Lower leg skin (tissue), 4 donors: Measurements from ENCODE around the gene NSD1. TPM values are rescaled to one million over a fixed set of nuclear protein-coding genes. Genes with fewer than 3 reads are reported as not detected.

Source experiments
- DNase-seq, 2 donors: peaks; one replicate each; pipeline ENCODE4 v3.0.0-alpha.2; 2019; ENCODE audit warnings: low spot score in 2 of 2
- H3K4me3 ChIP-seq: fragments of 200-600 bp; sonication (generic); 2 replicates; pipeline ENCODE4 v1.5.1; 2017; ENCODE audit warnings: mild to moderate bottlenecking, low read depth; ENCODE audit not compliant: poor library complexity, severe bottlenecking
- CTCF ChIP-seq, 3 donors: fragments of 450-650 bp; IDR thresholded peaks; one replicate each; pipeline ENCODE4 v1.5.1; 2016; ENCODE audit warnings: antibody characterized with exemption in 3 of 3, mild to moderate bottlenecking in 3 of 3, moderate library complexity in 2 of 3
- POLR2A ChIP-seq, 2 donors: fragments of 450-650 bp; IDR thresholded peaks; one replicate each; pipeline ENCODE4 v1.6.1; 2016 to 2017; ENCODE audit warnings: antibody characterized with exemption in 2 of 2, mild to moderate bottlenecking in 1 of 2, moderate library complexity in 1 of 2
- WGBS, 2 donors: methylation state at CpG; one replicate each; pipeline ENCODE4 v1.1.5; 2018; 5-methylcytosine and 5-hydroxymethylcytosine counted together
- intact Hi-C: fragments of 100-400 bp; cut with DNase I; formaldehyde crosslinking; loops from one replicate; pipeline ENCODE4 v1.15.0; 2023; ENCODE audit warnings: low total_unique reads
- total RNA-seq, 4 donors: library from RNA; depleted of rRNA; stranded (reverse); fragments of >200 nt; gene quantifications; one replicate each; pipeline ENCODE4 v1.1.0, GENCODE V29; 2016

The NSD1 gene
- total RNA-seq, 4 donors from 2014 or later, result 25.1 to 36.8 (median 34.2) TPM

- 94% methylated on average over 13 to 14 of the region's 14 CpGs for WGBS, 2 donors
- DNase-seq, result no peak
- no peak overlapping the region for H3K4me3 ChIP-seq
- TF ChIP-seq CTCF (IDR thresholded peaks at IDR 0.05), result no peak
- no peak for TF ChIP-seq POLR2A (IDR thresholded peaks at IDR 0.05)
- intact Hi-C loops, result loop anchor here (10.0 kb wide), 1 partner anchor 135 kb away; no protein-coding TSS in a partner anchor
Measured at GRCh38 chr5:177319913-177320588, 186.5 kb downstream of the NSD1 start.

- no peak overlapping the region for H3K4me3 ChIP-seq
- no peak for TF ChIP-seq CTCF (IDR thresholded peaks at IDR 0.05)
- TF ChIP-seq POLR2A (IDR thresholded peaks at IDR 0.05), result no peak
- 85 to 92% methylated on average over 7 of the region's 7 CpGs for WGBS, 2 donors
- no peak for DNase-seq
- intact Hi-C loops, result no loop called here
Measured at GRCh38 chr5:177320879-177321278, 187.3 kb downstream of the NSD1 start.

GRCh38 chr5:177325868-177326381 lies 192.4 kb downstream of the NSD1 start:
- TF ChIP-seq POLR2A (IDR thresholded peaks at IDR 0.05) (no peak), CTCF (IDR thresholded peaks at IDR 0.05) (no peak)
- no peak for DNase-seq
- 83 to 88% methylated on average over 1 of the region's 1 CpG for WGBS, 2 donors
- intact Hi-C loops, result no loop called here
- H3K4me3 ChIP-seq, result no peak overlapping the region

- WGBS, 2 donors, result 73 to 75% methylated on average over 28 of the region's 28 CpGs
- intact Hi-C loops, result no loop called here
- TF ChIP-seq CTCF (IDR thresholded peaks at IDR 0.05) (no peak), POLR2A (IDR thresholded peaks at IDR 0.05) (no peak)
- no peak overlapping the region for H3K4me3 ChIP-seq
- no peak for DNase-seq
Measured at GRCh38 chr5:177327539-177328522, 194.3 kb downstream of the NSD1 start.

- intact Hi-C loops, result no loop called here
- H3K4me3 ChIP-seq, result no peak overlapping the region
- TF ChIP-seq POLR2A (IDR thresholded peaks at IDR 0.05) (no peak), CTCF (IDR thresholded peaks at IDR 0.05) (no peak)
- WGBS, 2 donors, result 85 to 89% methylated on average over 19 of the region's 19 CpGs
- DNase-seq, result no peak
Measured at GRCh38 chr5:177328545-177329231, 195.1 kb downstream of the NSD1 start.
